Osteoblast (primary cell): Measurements from ENCODE around the gene NPIPA2. TPM values are rescaled to one million over a fixed set of nuclear protein-coding genes. Genes with fewer than 3 reads are reported as not detected.
"Not testable (repeated sequence)": the region's sequence is repeated elsewhere in the genome, so short reads cannot be mapped to it uniquely, and the experiment has no call there.

Experiments
- DNase-seq: peaks from one replicate; pipeline ENCODE4 v3.0.0; 2011; ENCODE audit warnings: low spot score, mixed read lengths; ENCODE audit not compliant: insufficient read length; ENCODE audit errors: missing footprints
- H2AFZ ChIP-seq: 2 replicates; pipeline ENCODE4 v1.6.0; 2011; ENCODE audit warnings: mild to moderate bottlenecking, low read length
- H3K27ac ChIP-seq: 2 replicates; pipeline ENCODE4 v1.5.1; 2011; ENCODE audit warnings: mild to moderate bottlenecking, low read depth, low read length, moderate library complexity
- H3K27me3 ChIP-seq: 2 replicates; pipeline ENCODE4 v1.6.0; 2012; ENCODE audit warnings: mild to moderate bottlenecking, control low read depth, inconsistent platforms, low read length, moderate library complexity; ENCODE audit not compliant: insufficient read depth
- H3K36me3 ChIP-seq: 2 replicates; pipeline ENCODE4 v1.5.1; 2011; ENCODE audit warnings: mild to moderate bottlenecking, low read length, control low read depth, moderate library complexity; ENCODE audit not compliant: insufficient read depth
- H3K4me1 ChIP-seq: 2 replicates; pipeline ENCODE4 v1.5.1; 2011; ENCODE audit warnings: mild to moderate bottlenecking, low read length, control low read depth, moderate library complexity; ENCODE audit not compliant: insufficient read depth
- H3K4me2 ChIP-seq: 2 replicates; pipeline ENCODE4 v1.6.0; 2011; ENCODE audit warnings: mild to moderate bottlenecking, low read length; ENCODE audit not compliant: insufficient read depth
- H3K4me3 ChIP-seq: fragments of 200-600 bp; sonication (generic); 3 replicates; pipeline ENCODE4 v1.5.1; 2012; ENCODE audit warnings: mild to moderate bottlenecking, low read length, inconsistent platforms; ENCODE audit not compliant: insufficient read depth
- H3K79me2 ChIP-seq: 2 replicates; pipeline ENCODE4 v1.6.0; 2012; ENCODE audit warnings: mild to moderate bottlenecking, low read length, control low read depth, inconsistent platforms; ENCODE audit not compliant: insufficient read depth
- H3K9me3 ChIP-seq: 2 replicates; pipeline ENCODE4 v1.5.1; 2011; ENCODE audit warnings: low read depth, low read length, control low read depth
- H4K20me1 ChIP-seq: 2 replicates; pipeline ENCODE4 v1.6.0; 2012; ENCODE audit warnings: mild to moderate bottlenecking, low read length, control low read depth; ENCODE audit not compliant: insufficient read depth
- total RNA-seq: library from RNA; depleted of rRNA; stranded (reverse); fragments of >200 nt; gene quantifications from 2 replicates; pipeline ENCODE4 v1.2.3, GENCODE V29; 2012

Gene NPIPA2
- total RNA-seq, 1 donor = 0.72 TPM

- DNase-seq, H2AFZ ChIP-seq, H3K4me1 ChIP-seq, H3K4me3 ChIP-seq, H4K20me1 ChIP-seq, H3K27me3 ChIP-seq, H3K27ac ChIP-seq, H3K9me3 ChIP-seq, H3K4me2 ChIP-seq, H3K36me3 ChIP-seq, H3K79me2 ChIP-seq: not testable (repeated sequence)
Measured at GRCh38 chr16:14773654-14774053, 31.3 kb downstream of the NPIPA2 start.

DNA sequence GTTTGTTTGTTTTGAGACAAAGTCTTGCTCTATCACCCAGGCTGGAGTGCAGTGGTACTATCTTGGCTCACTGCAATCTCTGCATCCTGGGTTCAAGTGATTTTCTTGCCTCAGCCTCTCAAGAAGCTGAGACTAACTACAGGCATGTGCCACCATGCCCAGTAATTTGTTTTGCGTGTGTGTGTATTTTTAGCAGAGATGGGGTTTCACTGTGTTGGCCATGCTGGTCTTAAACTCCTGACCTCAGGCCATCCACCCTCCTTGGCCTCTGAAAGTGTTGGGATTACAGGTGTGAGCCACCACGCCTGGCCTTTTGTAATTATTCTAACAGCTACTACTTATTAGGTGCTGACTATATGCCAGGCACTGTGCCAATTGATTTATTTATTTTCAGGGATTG is 33.3 kb downstream of the NPIPA2 start:
- H3K4me1 ChIP-seq, H3K4me3 ChIP-seq: not testable (repeated sequence)

GRCh38 chr16:14776763-14777162 is 34.4 kb downstream of the NPIPA2 start:
- H3K4me1 ChIP-seq, H3K4me2 ChIP-seq, H4K20me1 ChIP-seq, H3K9me3 ChIP-seq, H3K27me3 ChIP-seq, DNase-seq, H3K79me2 ChIP-seq, H3K27ac ChIP-seq, H3K4me3 ChIP-seq, H3K36me3 ChIP-seq, H2AFZ ChIP-seq: not testable (repeated sequence)

More for the DNA sequence above, 33.3 kb downstream of the NPIPA2 start:
- H2AFZ ChIP-seq, H3K9me3 ChIP-seq, H3K36me3 ChIP-seq, H3K27me3 ChIP-seq, DNase-seq, H3K27ac ChIP-seq, H3K4me2 ChIP-seq, H3K79me2 ChIP-seq, H4K20me1 ChIP-seq: not testable (repeated sequence)

DNA sequence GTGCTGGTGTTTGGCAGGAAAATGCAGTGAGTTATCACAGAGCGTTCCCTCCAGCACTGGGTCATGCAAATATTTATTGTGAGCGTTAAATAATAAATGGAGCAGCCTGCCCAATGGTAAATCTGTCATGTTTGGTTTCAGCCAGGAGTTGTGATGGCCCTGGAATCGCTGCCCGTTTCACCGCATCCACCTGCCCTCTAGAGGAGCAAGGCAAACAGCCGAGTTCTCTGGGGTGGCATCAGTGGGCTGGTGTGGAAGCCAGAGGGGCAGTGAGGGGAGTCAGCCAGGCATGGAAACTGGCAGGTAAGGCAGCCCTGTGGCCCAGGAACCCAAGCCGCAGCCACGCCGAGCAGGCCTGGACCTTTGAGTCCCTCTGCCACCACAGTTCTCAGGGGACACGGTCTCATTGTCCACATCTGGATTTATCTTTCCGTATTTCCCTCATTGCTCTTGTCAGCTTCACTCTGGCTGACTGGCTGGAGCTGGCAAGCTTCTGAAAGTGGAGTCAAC is 37.1 kb downstream of the NPIPA2 start:
- not testable (repeated sequence) for DNase-seq

DNA sequence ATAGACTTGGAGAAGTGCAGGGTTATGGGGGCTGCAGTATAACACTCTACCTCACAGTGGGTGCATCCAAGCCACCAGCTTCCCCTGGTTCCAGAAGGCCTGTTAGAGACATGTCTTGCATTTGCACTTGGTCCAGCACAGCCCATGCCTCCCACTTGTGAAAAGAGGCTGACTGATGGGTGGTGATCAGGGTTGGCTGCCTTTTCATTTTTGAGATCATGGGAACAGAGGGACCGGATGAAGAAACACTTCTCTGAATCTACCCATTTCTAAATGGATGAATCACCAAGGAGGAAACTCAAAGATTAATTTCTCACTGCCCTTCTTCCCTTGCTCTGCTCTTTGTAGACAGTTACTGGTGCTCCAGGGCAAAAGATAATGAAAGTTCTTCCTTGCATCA is 43.8 kb downstream of the NPIPA2 start:
- not testable (repeated sequence) for H3K79me2 ChIP-seq, H2AFZ ChIP-seq, H3K27me3 ChIP-seq, H3K4me3 ChIP-seq, H3K9me3 ChIP-seq, H3K4me2 ChIP-seq, H4K20me1 ChIP-seq, H3K27ac ChIP-seq, H3K4me1 ChIP-seq, DNase-seq, H3K36me3 ChIP-seq

More for the DNA sequence above, 37.1 kb downstream of the NPIPA2 start:
- not testable (repeated sequence) for H3K27me3 ChIP-seq, H4K20me1 ChIP-seq, H3K4me3 ChIP-seq, H3K36me3 ChIP-seq, H3K9me3 ChIP-seq, H3K79me2 ChIP-seq, H3K4me2 ChIP-seq, H2AFZ ChIP-seq, H3K4me1 ChIP-seq, H3K27ac ChIP-seq

GRCh38 chr16:14789577-14789976 is 47.2 kb downstream of the NPIPA2 start:
- H3K4me3 ChIP-seq, H3K27me3 ChIP-seq, H3K27ac ChIP-seq, H3K79me2 ChIP-seq, H3K9me3 ChIP-seq, H3K4me2 ChIP-seq, H3K4me1 ChIP-seq, H4K20me1 ChIP-seq, H3K36me3 ChIP-seq, DNase-seq, H2AFZ ChIP-seq: not testable (repeated sequence)

DNA sequence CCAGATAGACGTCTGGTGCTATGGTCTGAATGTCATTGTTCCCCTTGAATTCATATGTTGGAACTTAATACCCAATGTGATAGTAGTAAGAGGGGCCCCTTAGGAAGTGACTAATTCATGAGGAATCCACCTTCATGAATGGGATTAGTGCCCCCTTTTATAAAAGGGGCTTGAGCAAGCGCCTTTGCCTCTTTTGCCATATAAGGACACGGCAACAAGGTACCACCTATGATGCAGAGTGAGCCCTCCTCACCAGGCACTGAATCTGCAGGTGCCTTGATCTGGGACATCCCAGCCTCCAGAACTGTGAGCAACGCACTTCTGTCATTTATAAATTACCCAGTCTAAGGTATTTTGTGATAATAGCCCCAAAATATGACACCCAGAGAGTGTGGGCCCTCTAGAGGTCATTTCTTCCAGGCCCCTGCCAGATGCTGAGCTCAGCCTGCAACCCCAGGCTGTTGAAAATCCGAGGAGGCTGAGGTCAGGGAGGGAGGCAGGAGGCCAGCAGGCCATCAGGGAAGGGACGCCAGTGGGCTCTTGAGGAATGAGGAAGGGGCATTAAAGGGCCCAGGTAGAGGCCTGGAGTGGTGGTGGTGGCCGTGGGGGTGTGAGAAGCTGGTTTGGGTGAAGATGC is 48.1 kb downstream of the NPIPA2 start:
- not testable (repeated sequence) for H3K4me2 ChIP-seq, DNase-seq, H2AFZ ChIP-seq, H3K4me3 ChIP-seq, H3K4me1 ChIP-seq, H3K27me3 ChIP-seq, H3K36me3 ChIP-seq, H3K27ac ChIP-seq, H3K79me2 ChIP-seq, H4K20me1 ChIP-seq, H3K9me3 ChIP-seq

- not testable (repeated sequence) for H3K4me3 ChIP-seq, H3K4me2 ChIP-seq, H3K79me2 ChIP-seq, H3K27ac ChIP-seq, H3K36me3 ChIP-seq, H3K4me1 ChIP-seq, H4K20me1 ChIP-seq, DNase-seq, H2AFZ ChIP-seq, H3K27me3 ChIP-seq, H3K9me3 ChIP-seq
Measured at GRCh38 chr16:14792914-14793313, 50.6 kb downstream of the NPIPA2 start.

GRCh38 chr16:14797558-14797957 is 55.2 kb downstream of the NPIPA2 start:
- DNase-seq, H2AFZ ChIP-seq, H3K4me1 ChIP-seq, H3K27ac ChIP-seq, H3K27me3 ChIP-seq, H3K4me3 ChIP-seq, H3K4me2 ChIP-seq, H3K79me2 ChIP-seq, H3K36me3 ChIP-seq, H4K20me1 ChIP-seq, H3K9me3 ChIP-seq: not testable (repeated sequence)
